ENCODE measurements around the gene VTI1A.

GRCh38 chr10:112680586-112680985 lies 233.6 kb downstream of the VTI1A start:
- TF ChIP-seq CTCF (IDR thresholded peaks at IDR 0.05) (no peak), POLR2A (IDR thresholded peaks at IDR 0.05) (no peak)

All from adrenal gland (tissue), 5 donors.